B cell (primary cell): ENCODE results near the gene ASTN2.

Experiments used
- CTCF ChIP-seq: fragments of 200-600 bp; IDR thresholded peaks from one replicate; pipeline ENCODE4 v1.8.0; 2022; ENCODE audit warnings: antibody characterized with exemption, mild to moderate bottlenecking
- EZH2 ChIP-seq: IDR thresholded peaks from 2 replicates; pipeline ENCODE4 v1.6.1; 2012; ENCODE audit warnings: borderline replicate concordance, low read depth, mild to moderate bottlenecking, moderate library complexity, low read length; ENCODE audit not compliant: insufficient read depth, poor library complexity, severe bottlenecking

DNA sequence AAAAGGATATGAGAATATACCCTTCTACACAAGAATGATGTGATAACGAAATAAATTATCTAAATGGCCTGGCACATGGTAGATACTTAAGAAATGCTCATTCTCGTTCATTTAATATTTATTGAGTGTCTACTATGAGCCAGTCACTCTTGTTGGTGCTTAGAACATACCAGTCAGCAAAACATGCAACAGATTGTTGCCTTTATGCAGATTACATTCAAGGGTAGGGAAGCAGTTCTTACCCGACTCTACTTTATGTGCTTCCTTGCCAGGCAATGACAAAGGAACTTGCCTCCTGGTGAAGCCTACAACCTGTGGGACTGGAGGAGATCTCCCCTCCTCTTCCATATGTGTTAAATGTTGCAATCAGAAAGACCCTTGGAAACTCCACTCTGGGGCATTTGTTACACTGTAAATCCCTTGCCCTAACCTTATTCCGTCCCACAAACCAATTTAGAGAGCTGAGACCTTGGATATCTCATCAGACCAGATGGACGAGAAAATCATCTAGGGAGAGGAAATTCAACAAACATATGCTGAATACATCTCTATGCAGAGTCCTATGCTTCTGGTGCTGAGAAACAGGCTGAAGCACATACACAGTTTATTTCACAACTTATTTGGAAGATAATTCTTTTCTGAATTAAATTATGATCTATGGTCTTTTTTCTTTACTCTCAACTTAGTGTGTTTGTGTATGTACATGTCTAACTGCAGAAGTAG is 855.9 kb downstream of the ASTN2 start:
- no peak for TF ChIP-seq CTCF
- TF ChIP-seq EZH2 = no peak
